Measurements from ENCODE around the gene TCTN1.
"Not testable (repeated sequence)": the region's sequence is repeated elsewhere in the genome, so short reads cannot be mapped to it uniquely, and the experiment has no call there.

Gene TCTN1

DNA sequence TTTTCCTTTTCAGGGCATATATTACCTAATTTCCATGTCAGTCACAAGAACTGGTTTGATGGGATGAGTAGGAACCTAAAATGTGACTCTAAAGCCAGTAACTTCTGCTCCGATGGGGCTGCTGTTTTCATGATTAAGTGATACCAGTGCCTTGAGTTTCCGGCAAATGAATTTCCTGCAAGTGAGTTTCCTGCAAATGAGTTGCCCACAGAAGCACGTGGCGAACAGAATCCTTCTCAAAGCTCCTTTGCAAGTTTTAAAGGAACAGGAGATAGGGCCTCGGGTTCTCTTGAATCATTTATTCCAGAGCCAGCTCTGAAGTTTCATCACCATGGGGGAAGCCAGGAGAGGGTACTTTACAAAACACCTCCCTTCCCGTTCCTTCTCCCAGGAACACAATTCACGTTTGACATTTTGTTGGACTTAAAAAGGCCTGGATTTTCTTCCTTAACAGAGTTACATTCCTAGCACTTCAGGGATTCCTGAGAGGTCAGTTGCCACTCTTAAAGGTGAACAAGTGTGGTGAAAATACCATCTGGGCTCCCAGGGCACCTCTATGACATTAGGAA, 28.6 kb upstream of the TCTN1 start:
- no peak for DNase-seq (ENCODE audit: low spot score)

DNA sequence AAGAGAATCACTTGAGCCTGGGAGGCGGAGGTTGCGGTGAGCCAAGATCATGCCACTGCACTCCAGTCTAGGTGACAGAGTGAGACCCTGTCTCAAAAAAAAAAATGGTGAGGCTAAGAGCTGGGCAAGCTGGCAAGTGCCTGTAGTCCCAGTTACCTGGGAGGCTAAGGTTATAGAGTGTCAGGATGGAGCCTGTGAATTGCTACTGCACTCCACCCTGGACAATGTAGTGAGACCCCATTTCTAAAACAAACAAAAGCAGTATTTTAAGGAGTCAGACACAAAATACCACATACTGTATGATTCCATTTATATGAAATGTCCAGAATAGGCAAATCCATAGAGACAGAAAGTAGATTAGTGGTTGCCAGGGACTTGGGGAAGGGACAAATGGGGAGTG, 26.8 kb upstream of the TCTN1 start:
- not testable (repeated sequence) for DNase-seq (ENCODE audit: low spot score)

DNA sequence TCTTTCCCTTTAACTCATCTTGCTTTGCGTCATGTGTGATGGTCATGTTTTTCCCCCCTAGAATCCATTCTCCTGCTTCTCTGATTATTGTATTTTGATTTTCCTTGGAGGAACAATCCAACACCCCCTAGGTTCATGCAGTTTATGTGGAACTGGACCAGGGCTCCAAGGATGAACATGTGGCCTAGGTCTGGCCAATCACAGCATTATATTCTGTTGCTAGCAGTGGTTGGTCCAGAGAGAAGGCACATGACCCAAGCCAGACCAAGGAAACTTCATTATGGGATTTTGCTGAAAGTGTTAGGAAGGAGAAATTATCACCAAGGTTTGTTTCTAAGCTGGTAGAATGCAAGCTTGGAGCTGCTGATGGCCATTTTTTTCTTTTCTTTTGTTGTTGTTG, 23.9 kb upstream of the TCTN1 start:
- no peak for DNase-seq (ENCODE audit: low spot score)

DNA sequence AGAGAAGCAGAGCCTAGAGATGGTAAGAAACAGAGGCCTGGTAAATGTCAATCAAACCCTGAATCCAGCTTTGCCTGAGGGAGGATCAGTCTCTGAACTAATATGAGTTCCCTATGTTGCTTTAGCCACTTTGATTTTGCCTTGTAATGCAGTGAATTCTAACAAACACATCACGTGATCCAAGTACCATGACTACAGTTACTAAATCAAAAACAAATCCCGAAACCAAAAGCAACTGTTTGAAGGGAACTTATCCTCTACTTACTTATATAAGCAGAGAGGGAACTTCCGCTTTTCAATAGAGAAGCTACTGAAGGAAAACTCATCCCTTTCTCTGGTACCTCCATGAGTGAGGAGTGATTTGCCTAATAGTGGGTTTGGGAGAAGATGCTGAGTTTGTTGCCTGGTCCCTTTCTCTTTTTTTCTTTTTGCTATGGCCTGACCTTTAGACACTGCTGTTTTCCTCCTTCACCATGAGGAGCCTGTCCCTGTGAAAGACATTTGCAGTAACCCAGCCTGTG, 23.1 kb upstream of the TCTN1 start:
- DNase-seq (ENCODE audit: low spot score), result peak; percentile 95

DNA sequence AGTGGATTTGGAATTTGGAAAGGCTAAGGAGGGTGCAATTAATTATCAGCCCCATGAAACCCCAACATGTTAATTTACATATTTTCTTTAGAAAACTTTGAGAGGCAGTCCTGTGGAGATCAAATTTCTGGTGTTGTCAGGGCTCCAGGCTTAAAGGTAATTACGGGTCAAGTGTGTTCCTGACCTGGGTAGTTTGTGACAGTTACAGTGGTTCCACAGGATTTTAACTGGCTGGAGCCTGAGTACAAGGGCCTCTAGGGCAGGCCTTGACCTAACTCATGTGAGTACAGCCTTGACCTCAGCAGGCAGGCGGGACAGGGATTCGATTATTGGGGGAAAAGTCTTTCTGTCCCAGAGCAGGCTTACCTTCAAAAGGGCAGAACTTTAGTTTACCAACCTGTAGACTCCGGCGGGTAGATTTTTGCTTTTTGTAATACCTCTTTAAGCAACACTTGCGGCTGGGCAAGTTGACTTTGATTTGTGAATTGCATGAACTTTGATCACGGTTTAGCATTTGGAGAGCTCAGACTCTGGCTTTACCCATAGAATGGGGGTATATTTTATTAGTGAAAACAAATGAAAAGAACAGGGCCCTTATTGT, 22.4 kb upstream of the TCTN1 start:
- no peak for DNase-seq (ENCODE audit: low spot score)

DNA sequence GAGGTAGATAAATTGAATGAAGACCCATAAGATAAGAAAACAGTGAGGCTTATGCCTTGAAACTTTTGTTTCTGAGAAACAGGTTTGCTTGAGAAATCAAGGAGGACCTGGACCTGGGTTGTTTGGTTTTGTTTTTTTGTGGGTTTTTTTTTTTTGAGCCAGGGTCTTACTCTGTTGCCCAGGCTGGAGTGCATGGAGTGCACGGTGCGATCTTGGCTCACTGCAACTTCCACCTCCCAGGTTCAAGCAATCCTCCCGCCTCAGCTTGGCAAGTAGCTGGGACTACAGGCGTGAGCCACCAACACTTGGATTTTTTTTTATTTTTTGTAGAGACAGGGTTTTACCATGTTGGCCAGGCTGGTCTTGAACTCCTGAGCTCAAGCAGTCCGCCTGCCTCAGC, 21.9 kb upstream of the TCTN1 start:
- DNase-seq (ENCODE audit: low spot score), result no peak

DNA sequence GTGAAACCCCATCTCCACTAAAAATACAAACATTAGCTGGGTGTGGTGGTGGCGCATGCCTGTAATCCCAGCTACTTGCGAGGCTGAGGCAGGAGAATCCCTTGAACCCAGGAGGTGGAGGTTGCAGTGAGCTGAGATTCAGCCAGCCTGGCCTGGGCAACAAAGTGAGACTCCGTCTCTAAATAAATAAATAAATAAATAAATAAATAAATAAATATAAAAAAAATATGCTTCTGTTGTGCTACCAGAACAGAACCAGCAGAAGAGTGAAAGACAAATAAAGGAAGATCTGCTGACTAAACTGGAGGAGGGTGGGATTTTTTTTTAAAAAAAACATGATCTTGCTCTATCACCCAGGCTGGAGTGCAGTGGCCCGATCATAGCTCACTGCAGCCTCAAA, 21.0 kb upstream of the TCTN1 start:
- not testable (repeated sequence) for DNase-seq (ENCODE audit: low spot score)

DNA sequence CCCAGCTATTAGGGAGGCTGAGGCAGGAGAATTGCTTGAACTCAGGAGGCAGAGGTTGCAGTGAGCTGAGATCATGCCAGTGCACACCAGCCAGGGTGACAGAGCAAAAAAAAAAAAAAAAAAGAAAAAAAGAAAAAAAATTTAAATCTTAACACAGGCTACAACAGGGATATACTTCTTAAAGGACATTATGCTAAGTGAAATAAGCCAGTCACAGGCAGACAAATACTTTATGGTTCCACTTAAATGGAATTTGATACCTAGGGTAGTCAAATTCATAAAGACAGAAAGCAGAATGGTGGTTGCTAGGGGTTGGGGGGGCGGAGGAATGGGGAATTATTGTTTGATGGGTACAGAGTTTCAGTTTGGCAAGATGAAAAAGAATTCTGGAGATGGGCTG, 16.0 kb upstream of the TCTN1 start:
- no peak for DNase-seq (ENCODE audit: low spot score)

DNA sequence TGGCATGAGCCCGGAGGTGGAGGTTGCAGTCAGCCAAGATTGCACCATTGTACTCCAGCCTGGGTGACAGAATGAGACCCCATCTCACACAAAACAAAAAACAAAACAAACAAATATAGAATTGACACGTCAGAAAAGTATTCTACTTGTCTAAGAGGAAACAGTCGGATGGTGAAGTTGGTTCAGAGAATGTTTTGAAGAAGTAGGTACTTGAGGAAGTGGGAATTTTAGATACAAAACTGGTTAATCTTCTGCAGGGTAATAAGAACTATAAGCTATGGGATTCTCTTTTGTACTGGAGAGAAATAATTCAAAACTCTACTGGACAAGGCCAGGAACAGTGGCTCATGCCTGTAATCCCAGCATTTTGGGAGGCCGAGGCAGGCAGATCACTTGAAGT, 14.6 kb upstream of the TCTN1 start:
- DNase-seq (ENCODE audit: low spot score), result no peak

DNA sequence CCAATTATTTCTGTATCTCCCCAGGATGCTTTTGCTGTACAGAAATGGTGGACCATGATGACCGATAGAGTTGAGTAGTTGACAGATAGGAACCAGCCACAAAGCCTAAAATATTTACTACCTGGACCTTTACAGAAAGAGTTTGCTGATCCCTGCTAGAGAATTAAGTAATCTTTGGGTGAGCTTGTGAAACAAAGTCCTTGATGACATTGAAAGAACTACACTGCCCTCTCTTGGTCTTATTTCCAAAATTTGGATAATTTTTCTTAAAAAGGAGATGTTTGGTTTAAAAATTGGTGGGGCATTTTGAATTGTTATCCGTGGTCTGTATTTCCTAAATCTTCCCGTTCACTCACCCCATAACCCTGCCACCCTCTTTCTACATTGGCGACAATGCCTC, 13.7 kb upstream of the TCTN1 start:
- peak; percentile 78 for DNase-seq (ENCODE audit: low spot score)

DNA sequence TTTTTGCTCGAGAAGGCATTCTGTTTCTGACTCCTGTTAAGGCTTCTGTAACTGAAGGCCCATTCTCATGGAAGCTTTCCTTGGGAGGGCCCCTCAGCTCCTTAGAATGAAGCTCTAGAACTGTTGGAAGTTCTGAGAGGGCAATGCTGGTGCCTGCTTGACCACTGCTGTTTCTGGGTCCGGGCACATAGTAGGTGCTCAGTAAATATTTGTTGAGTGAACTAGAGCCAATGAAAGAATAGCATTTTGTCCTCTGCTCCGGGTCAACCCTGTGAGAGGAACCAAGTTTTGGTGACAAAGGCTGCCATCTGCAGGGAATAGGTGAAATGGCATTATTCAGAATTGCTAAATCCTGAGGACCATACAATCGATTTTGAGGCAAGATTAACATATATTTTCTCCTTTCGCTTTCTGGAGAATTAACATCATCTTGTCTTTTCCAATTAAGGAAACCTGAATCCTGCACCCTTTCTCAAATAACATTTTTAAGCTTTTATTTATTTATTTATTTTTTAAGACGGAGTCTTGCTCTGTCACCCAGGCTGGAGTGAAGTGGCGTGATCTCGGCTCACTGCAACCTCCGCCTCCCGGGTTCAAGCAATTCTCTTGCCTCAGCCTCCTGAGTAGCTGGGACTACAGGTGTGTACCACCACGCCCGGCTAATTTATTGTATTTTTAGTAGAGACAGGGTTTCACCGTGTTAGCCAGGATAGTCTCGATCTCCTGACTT, 11.7 kb upstream of the TCTN1 start:
- peak; percentile 83 for DNase-seq (ENCODE audit: low spot score)

DNA sequence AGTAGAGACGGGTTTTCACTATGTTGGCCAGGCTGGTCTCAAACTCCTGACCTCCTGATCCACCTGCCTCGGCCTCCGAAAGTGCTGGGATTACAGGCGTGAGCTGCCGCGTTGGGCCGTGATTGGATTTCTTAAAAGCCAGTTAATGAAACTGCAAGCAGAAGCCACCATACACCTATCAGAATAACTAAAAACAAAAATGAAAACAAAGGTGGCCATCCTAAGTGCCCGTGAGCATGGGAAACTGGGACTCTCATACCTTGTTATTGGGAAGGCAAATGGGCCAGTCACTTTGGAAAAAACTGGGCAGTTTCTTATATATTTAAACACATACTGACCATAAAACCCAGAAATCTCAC, 7.7 kb upstream of the TCTN1 start:
- DNase-seq (ENCODE audit: low spot score), result no peak

DNA sequence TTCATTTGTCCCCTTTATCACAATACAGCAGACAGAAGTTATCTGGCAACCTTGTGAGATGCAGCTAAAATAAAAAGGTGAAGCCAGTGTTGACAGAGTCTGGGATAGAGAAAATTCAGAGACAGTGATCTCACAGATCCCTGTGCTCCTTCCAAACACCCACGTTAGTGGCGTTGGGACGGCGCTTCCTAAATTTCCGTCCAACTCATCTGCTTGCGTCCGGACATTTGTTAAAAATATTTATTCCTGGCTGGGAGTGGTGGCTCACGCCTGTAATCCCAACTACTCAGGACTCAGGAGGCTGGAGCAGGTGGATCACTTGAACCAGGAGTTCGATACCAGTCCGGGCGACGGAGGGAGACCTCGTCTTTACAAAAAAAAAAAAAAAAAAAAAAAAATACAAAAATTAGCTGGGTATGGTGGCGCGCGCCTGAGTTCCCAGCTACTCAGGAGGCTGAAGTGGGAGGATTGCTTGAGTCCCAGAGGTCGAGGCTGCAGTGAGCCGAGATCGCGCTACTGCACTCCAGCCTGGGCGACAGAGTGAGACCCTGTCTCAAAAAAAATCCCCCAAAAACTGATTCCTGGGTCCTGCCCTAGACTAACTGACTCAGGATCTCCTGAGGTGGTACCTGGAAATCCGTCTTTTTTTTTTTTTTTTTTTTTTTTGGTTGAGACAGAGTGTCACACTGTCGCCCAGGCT, 708 bp upstream of the TCTN1 start:
- DNase-seq (ENCODE audit: low spot score), result no peak

DNA sequence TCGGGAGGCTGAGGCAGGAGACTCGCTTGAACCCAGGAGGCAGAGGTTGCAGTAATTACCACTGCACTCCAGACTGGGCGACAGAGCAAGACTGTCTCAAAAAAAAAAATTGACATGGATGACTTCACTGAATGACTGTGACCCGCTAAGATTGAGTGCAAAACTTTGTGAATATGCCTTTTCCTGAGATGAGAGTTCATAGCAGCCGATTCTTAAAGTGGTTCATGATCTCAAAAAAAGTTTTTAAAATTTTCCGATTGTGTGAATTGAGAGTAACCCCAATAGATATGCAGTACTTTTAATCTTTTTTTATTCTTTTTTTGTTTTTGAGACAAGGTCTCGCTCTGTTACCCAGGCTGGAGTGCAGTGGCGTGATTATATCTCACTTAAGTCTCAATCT, 1.2 kb downstream of the TCTN1 start:
- DNase-seq (ENCODE audit: low spot score), result no peak

DNA sequence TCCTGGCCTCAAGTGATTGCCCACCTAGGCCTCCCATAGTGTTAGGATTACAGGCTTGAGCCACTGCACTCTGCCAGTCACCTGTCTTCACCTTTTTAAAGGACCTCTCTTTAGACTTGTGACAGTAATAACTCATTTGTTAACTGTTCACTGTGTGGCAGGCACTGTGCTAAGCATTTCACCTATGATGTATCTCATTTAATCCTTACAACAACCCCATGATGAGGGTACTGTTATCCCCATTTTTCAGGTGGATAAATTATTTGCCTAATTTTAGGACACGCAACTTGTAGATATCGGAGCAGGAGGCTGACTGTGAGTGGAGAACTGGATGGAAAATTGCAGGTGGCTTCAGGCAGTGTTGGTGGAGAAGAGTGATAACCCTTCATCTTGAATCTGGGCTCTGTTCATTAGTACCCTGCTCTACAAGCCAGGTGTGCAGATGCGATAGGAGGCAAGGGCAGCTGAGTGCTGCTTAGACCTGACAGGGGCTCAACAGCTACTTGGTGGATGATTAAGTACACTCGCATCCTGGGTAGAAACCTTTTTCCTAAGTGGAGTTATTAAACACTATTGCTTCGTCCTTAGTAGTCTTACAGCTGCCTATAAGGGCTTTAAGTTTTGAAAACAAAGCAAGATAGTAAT, 2.7 kb downstream of the TCTN1 start:
- no peak for DNase-seq (ENCODE audit: low spot score)

DNA sequence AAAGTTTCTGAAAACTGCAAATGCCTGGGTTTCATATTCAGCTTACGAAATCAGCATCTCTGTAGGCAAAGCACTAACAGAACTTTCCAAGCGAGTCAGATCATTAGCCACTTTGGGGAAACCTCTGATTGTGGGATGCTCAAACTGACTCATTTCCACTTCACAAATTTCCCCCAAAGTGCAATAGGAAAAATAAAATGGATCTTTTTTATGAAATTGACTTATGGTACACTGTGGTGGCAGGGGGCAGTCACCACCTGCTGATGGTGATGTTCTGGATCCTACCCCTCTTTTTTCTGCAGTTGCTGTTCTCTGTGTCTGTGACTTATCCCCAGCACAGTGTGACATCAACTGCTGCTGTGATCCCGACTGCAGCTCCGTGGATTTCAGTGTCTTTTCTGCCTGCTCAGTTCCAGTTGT, 5.6 kb downstream of the TCTN1 start:
- DNase-seq (ENCODE audit: low spot score), result peak; percentile 65

DNA sequence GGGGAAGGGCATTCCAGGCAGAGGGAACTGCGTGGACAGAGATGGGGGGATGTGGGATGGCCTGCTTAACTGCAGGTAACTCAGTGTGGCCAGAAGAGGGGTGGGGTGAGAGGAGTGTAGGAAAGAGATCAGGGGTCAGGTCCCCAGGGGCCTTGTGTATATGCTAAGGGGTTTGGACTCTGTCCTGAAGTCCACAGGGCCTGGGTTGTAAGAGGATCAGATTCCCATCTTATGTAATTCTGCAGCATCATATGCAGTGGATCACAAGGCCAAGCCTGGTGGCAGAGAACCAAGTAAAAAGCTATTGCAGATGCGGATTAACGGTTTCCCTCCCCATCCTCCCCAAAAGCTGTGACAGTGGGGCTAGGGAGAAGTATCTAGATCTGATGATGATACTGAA, 8.7 kb downstream of the TCTN1 start:
- DNase-seq (ENCODE audit: low spot score), result no peak

DNA sequence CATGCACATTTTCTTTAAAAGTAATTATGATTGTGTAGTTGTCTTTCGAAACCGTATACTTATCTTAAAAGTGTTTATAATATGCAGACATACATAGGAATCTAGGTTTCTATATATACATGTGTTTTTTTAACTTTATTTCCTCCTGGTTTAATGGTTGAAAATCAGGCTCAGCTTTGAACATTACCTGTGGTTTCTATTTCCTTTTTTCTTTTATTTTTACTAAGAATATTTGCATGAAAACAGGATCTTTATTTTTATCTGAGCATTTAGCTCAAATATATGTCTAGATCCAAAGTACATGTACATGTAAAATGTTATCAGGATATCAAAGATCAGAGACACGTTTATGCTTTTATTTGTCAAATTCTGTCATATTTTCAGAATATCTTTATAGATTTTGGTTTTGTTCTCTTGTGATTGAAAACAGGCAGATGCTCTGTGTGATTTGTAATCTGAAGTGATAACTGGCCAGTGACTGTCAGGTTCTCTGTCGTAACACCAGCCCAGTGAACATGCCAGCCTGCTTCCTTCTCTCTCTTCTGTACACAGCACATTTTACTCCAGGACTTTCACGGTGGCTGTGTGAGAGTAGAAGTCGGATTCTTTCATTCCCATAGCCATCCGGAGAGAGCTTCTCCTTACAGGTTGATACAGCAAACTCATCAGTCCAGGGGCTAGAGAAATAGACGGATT, 13.7 kb downstream of the TCTN1 start:
- DNase-seq (ENCODE audit: low spot score), result peak; percentile 54

DNA sequence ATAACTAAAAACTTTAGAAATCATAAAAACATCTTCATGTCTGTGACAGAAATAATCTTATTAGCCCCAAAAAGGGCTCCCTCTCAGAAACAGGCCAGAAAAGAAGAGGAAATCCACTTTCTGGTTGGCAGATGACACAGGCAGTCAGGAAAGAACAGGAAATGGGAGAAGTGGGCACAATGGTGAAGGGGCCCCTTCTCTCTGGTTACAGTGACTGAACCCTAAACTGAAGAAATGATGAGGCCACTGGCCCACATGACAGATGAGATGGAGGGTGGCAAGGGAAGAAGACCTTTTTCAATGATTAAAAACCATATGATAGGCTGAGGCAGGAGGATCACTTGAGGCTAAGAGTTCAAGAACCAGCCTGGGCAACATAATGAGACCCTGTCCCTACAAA, 21.1 kb downstream of the TCTN1 start:
- DNase-seq (ENCODE audit: low spot score), result no peak

DNA sequence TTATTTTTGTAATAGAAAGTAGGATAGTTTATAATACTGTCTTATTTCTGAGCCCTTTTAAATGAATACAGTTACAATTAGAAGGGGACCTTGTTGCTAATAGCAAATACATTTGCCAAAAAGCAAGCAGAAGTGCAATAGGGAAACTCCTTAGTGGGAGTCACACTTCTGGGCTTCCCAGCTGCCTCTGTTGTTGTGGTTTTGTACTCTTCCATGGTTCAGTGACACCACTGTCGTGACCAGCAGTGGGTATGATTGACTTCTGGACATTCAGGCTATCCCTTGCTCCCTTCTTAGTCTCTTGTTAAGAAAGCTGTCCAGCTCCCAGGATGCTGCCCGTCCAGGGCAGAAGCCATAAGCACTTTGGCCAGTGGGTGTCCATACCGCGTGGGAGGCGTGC, 22.6 kb downstream of the TCTN1 start:
- no peak for DNase-seq (ENCODE audit: low spot score)

DNA sequence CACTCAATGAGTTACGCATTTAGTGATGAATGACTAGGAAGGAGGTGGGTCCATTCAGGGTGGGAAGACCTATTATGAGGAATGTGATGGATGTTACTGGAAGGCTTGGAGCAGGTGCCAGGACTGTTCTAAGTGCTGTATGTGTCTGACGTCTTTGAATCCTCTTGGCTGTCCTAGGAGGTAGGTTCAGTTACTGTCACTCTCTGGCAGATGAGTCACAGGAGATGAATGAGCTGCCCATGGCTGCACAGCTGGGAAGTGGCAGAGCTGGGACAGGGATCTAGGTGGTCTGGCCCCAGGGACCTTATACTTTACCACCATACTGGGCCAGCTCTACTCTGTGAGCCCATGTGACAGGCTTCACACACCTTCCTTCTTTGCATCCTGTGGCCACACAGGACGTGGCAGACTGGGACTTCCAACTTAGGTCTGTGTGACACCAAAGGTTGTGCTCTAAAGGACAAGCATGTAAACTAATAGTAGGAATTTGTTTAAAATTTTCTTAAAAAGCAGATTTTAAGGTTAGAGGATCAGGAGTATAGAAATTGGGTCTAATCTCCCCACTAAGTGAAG, 24.0 kb downstream of the TCTN1 start:
- DNase-seq (ENCODE audit: low spot score), result no peak

DNA sequence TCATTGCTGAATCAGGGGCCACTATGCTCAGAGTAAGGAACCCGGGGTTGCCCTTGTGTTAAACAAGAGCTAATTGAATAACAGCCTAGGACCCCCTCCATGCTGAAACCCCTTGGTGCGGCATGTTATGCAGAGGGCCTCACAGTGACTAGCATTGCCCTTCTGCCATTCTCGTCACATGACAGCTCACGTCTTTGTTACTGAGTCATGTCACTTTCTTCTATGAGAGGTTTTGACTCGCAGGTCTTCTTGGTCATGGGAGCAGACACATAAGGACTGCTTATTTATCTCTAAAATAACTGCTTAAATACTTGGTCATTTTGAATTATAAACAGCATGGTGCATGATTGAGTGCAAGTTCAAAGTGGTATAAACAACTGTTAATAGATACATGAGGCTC, 24.9 kb downstream of the TCTN1 start:
- DNase-seq (ENCODE audit: low spot score), result no peak

All from NAMALWA (cell line).